GM18861 (cell line): ENCODE measurements around the gene KIAA1328.
"Not testable (repeated sequence)": the region's sequence is repeated elsewhere in the genome, so short reads cannot be mapped to it uniquely, and the experiment has no call there.

ENCODE experiments used
- ATAC-seq: cut with Tn5 transposase; IDR thresholded peaks from one replicate; pipeline ENCODE4 v1.9.1; 2021; ENCODE audit not compliant: unreplicated experiment

Gene KIAA1328

GRCh38 chr18:36821681-36822080, 7.2 kb upstream of the KIAA1328 start:
- no peak for ATAC-seq

- ATAC-seq: no peak
These were observed 3.4 kb upstream of the KIAA1328 start for GRCh38 chr18:36825526-36825925.

GRCh38 chr18:36826556-36826955, 2.4 kb upstream of the KIAA1328 start:
- no peak for ATAC-seq

- no peak for ATAC-seq
These were observed 734 bp upstream of the KIAA1328 start for GRCh38 chr18:36828157-36828629.

GRCh38 chr18:36829362-36830157, 633 bp downstream of the KIAA1328 start:
- no peak for ATAC-seq

GRCh38 chr18:36830158-36830495, 1.2 kb downstream of the KIAA1328 start:
- no peak for ATAC-seq

GRCh38 chr18:36831139-36831538, 2.2 kb downstream of the KIAA1328 start:
- no peak for ATAC-seq

GRCh38 chr18:36833120-36833519, 4.2 kb downstream of the KIAA1328 start:
- no peak for ATAC-seq

GRCh38 chr18:36835927-36836326, 7.0 kb downstream of the KIAA1328 start:
- ATAC-seq: no peak

- ATAC-seq: no peak
These were observed 10.9 kb downstream of the KIAA1328 start for GRCh38 chr18:36839835-36840234.

GRCh38 chr18:36843199-36843598, 14.3 kb downstream of the KIAA1328 start:
- no peak for ATAC-seq

GRCh38 chr18:36843784-36844183, 14.9 kb downstream of the KIAA1328 start:
- ATAC-seq: no peak

GRCh38 chr18:36848609-36849008, 19.7 kb downstream of the KIAA1328 start:
- ATAC-seq: no peak

GRCh38 chr18:36849288-36850006, 20.5 kb downstream of the KIAA1328 start:
- ATAC-seq: no peak

GRCh38 chr18:36850527-36851201, 21.7 kb downstream of the KIAA1328 start:
- ATAC-seq: no peak

GRCh38 chr18:36851202-36851590, 22.3 kb downstream of the KIAA1328 start:
- ATAC-seq: no peak

GRCh38 chr18:36856815-36857214, 27.9 kb downstream of the KIAA1328 start:
- ATAC-seq: no peak

GRCh38 chr18:36862182-36862581, 33.3 kb downstream of the KIAA1328 start:
- ATAC-seq: no peak

GRCh38 chr18:36867056-36867455, 38.1 kb downstream of the KIAA1328 start:
- ATAC-seq: no peak

- ATAC-seq: no peak
These were observed 42.9 kb downstream of the KIAA1328 start for GRCh38 chr18:36871801-36872200.

GRCh38 chr18:36872329-36872728, 43.4 kb downstream of the KIAA1328 start:
- no peak for ATAC-seq

GRCh38 chr18:36873826-36874225, 44.9 kb downstream of the KIAA1328 start:
- ATAC-seq: not testable (repeated sequence)
